CD4-positive, CD25-positive, alpha-beta regulatory T cell (primary cell): Measurements from ENCODE around the gene METTL16. TPM values are rescaled to one million over a fixed set of nuclear protein-coding genes. Genes with fewer than 3 reads are reported as not detected.

Experiments
- ATAC-seq, 2 donors: fragments of 150-1000 bp; cut with Tn5 transposase; one replicate each; pipeline ENCODE4 v1.10.0; 2021; ENCODE audit warnings: low read depth in 2 of 2, moderate number of reproducible peaks in 2 of 2, moderate library complexity in 1 of 2
- DNase-seq, 3 donors: peaks; one replicate each; pipeline versions ENCODE4 v3.0.0 to v3.0.0-alpha.2; 2012 to 2022; ENCODE audit warnings: mixed read lengths in 1 of 3
- H3K27ac ChIP-seq: one replicate; pipeline ENCODE4 v1.7.0; 2013; ENCODE audit warnings: mild to moderate bottlenecking, low read length; ENCODE audit not compliant: insufficient read depth, poor library complexity, severe bottlenecking
- H3K27me3 ChIP-seq: one replicate; pipeline ENCODE4 v1.7.0; 2013; ENCODE audit warnings: low read length; ENCODE audit not compliant: control insufficient read depth, insufficient read depth
- H3K36me3 ChIP-seq: one replicate; pipeline ENCODE4 v1.7.0; 2013; ENCODE audit warnings: mild to moderate bottlenecking, low read length, moderate library complexity; ENCODE audit not compliant: control insufficient read depth, insufficient read depth
- H3K4me1 ChIP-seq: 2 replicates; pipeline ENCODE4 v1.7.0; 2013; ENCODE audit warnings: mild to moderate bottlenecking, low read length; ENCODE audit not compliant: insufficient read depth, control insufficient read depth, poor library complexity, severe bottlenecking
- H3K4me3 ChIP-seq: one replicate; pipeline ENCODE4 v1.7.0; 2013; ENCODE audit warnings: low read depth, mild to moderate bottlenecking, low read length, moderate library complexity
- H3K9me3 ChIP-seq, 2 experiments: 1 replicate in 1 of 2; 2 replicates in 1 of 2; pipeline ENCODE4 v1.7.0; 2013; ENCODE audit warnings: low read length in 2 of 2, mild to moderate bottlenecking in 1 of 2, moderate library complexity in 1 of 2; ENCODE audit not compliant: control insufficient read depth in 2 of 2
- H3K27ac Mint-ChIP-seq, 3 donors: one replicate each; pipeline ENCODE4 v1.8.0; 2020 to 2022; ENCODE audit warnings: mild to moderate bottlenecking in 3 of 3, mixed read lengths in 3 of 3, moderate library complexity in 2 of 3
- H3K27me3 Mint-ChIP-seq: one replicate; pipeline ENCODE4 v1.8.0; 2022; ENCODE audit warnings: mild to moderate bottlenecking, mixed read lengths
- H3K36me3 Mint-ChIP-seq: one replicate; pipeline ENCODE4 v1.8.0; 2020; ENCODE audit warnings: mixed read lengths
- H3K4me1 Mint-ChIP-seq, 4 donors: one replicate each; pipeline ENCODE4 v1.8.0; 2020 to 2022; ENCODE audit warnings: mixed read lengths in 4 of 4, mild to moderate bottlenecking in 1 of 4
- H3K4me3 Mint-ChIP-seq, 4 donors: one replicate each; pipeline ENCODE4 v1.8.0; 2020 to 2022; ENCODE audit warnings: mild to moderate bottlenecking in 4 of 4, mixed read lengths in 4 of 4, moderate library complexity in 3 of 4
- H3K9me3 Mint-ChIP-seq, 7 donors: one replicate each; pipeline ENCODE4 v1.8.0; 2020 to 2022; ENCODE audit warnings: mixed read lengths in 7 of 7, mild to moderate bottlenecking in 3 of 7, moderate library complexity in 2 of 7
- polyA plus RNA-seq, 4 donors: library from polyadenylated mRNA; unstranded; fragments of 300-500 nt; fragmentation: Illumina TruSeq; gene quantifications; one replicate each; pipeline ENCODE4 v1.2.3, GENCODE V29; 2021
- total RNA-seq: library from RNA; stranded (reverse); gene quantifications from one replicate; pipeline ENCODE4 v1.2.3, GENCODE V29; 2022

METTL16 gene
- total and polyA plus RNA-seq, 5 donors from 2014 or later: 12.9 to 39.2 (median 16.9) TPM

GRCh38 chr17:2412561-2413021 is 99.1 kb downstream of the METTL16 start:
- Histone ChIP-seq H3K4me3 (no peak overlapping the region), H3K9me3 (no peaks in the 10 kb centered on the region), H3K27ac (no peak overlapping the region), H3K36me3 (peaks cover 16% of the 10 kb centered on the region), H3K4me1 (peaks cover 8% of the 10 kb centered on the region), H3K27me3 (no peaks in the 10 kb centered on the region)
- no peak for DNase-seq
- ATAC-seq: no peak
- peaks cover 19% of the 10 kb centered on the region for H3K36me3 Mint-ChIP-seq
- H3K27me3 Mint-ChIP-seq: no peaks in the 10 kb centered on the region
- H3K9me3 Mint-ChIP-seq: peaks cover 0 to 2% (median 0%) of the 10 kb centered on the region in 7 donors
- no peak overlapping the region for H3K4me3 Mint-ChIP-seq
- peaks cover 0 to 4% (median 2%) of the 10 kb centered on the region in 4 donors for H3K4me1 Mint-ChIP-seq
- no peak overlapping the region for H3K27ac Mint-ChIP-seq

GRCh38 chr17:2410951-2411350 is 100.7 kb downstream of the METTL16 start:
- Mint-ChIP-seq H3K27ac (peak overlapping the region in 1 of 3 donors; percentile 52), H3K4me1 (peaks cover 0 to 4% (median 0%) of the 10 kb centered on the region in 4 donors)
- no peak overlapping the region for H3K27ac ChIP-seq

GRCh38 chr17:2406903-2407790 is 104.5 kb downstream of the METTL16 start:
- Mint-ChIP-seq H3K27ac (peak overlapping the region; percentile 26 to 87 (median 67)), H3K9me3 (peaks cover 0 to 2% (median 0%) of the 10 kb centered on the region in 7 donors), H3K27me3 (no peaks in the 10 kb centered on the region), H3K4me3 (no peak overlapping the region), H3K36me3 (peaks cover 5% of the 10 kb centered on the region), H3K4me1 (peaks cover 0 to 19% (median 5%) of the 10 kb centered on the region in 4 donors)
- ATAC-seq (no peak), DNase-seq (peak in 1 of 3 donors; percentile 55)
- H3K4me3 ChIP-seq: no peak overlapping the region
- H3K27me3 ChIP-seq: no peaks in the 10 kb centered on the region
- peaks cover 4% of the 10 kb centered on the region for H3K36me3 ChIP-seq
- H3K4me1 ChIP-seq: peaks cover 7% of the 10 kb centered on the region
- no peak overlapping the region for H3K27ac ChIP-seq
- no peaks in the 10 kb centered on the region for H3K9me3 ChIP-seq

More at GRCh38 chr17:2410951-2411350, 100.7 kb downstream of the METTL16 start:
- DNase-seq (no peak), ATAC-seq (no peak)
- H3K4me1 ChIP-seq: peaks cover 3% of the 10 kb centered on the region
- H3K27me3 ChIP-seq: no peaks in the 10 kb centered on the region
- H3K4me3 ChIP-seq: no peak overlapping the region
- H3K36me3 ChIP-seq: peaks cover 10% of the 10 kb centered on the region
- no peak overlapping the region for H3K4me3 Mint-ChIP-seq
- H3K27me3 Mint-ChIP-seq: no peaks in the 10 kb centered on the region
- no peaks in the 10 kb centered on the region for H3K9me3 ChIP-seq
- H3K9me3 Mint-ChIP-seq: peaks cover 0 to 2% (median 0%) of the 10 kb centered on the region in 7 donors
- peaks cover 10% of the 10 kb centered on the region for H3K36me3 Mint-ChIP-seq

GRCh38 chr17:2406271-2406902 is 105.3 kb downstream of the METTL16 start:
- Mint-ChIP-seq H3K4me3 (no peak overlapping the region), H3K36me3 (peaks cover 5% of the 10 kb centered on the region), H3K9me3 (peaks cover 0 to 2% (median 0%) of the 10 kb centered on the region in 7 donors), H3K4me1 (peaks cover 0 to 24% (median 8%) of the 10 kb centered on the region in 4 donors), H3K27ac (peak overlapping the region in 2 of 3 donors; percentile 55 to 87), H3K27me3 (peaks cover 5% of the 10 kb centered on the region)
- Histone ChIP-seq H3K36me3 (peaks cover 4% of the 10 kb centered on the region), H3K27me3 (no peaks in the 10 kb centered on the region), H3K27ac (no peak overlapping the region), H3K4me1 (peaks cover 8% of the 10 kb centered on the region), H3K9me3 (no peaks in the 10 kb centered on the region), H3K4me3 (no peak overlapping the region)
- DNase-seq: no peak
- ATAC-seq: no peak

- peaks cover 9% of the 10 kb centered on the region for H3K27me3 Mint-ChIP-seq
- H3K27ac Mint-ChIP-seq: peak overlapping the region in 2 of 3 donors; percentile 17 to 66
- H3K4me1 Mint-ChIP-seq: peaks cover 0 to 26% (median 9%) of the 10 kb centered on the region in 4 donors
- Histone ChIP-seq H3K27me3 (no peaks in the 10 kb centered on the region), H3K36me3 (no peaks in the 10 kb centered on the region), H3K4me1 (peaks cover 9% of the 10 kb centered on the region), H3K9me3 (no peaks in the 10 kb centered on the region), H3K4me3 (no peak overlapping the region), H3K27ac (no peak overlapping the region)
- ATAC-seq (no peak), DNase-seq (peak in 1 of 3 donors; percentile 23)
- H3K4me3 Mint-ChIP-seq: no peak overlapping the region
- no peaks in the 10 kb centered on the region for H3K9me3 Mint-ChIP-seq
- no peaks in the 10 kb centered on the region for H3K36me3 Mint-ChIP-seq
These were observed 106.3 kb downstream of the METTL16 start for GRCh38 chr17:2405247-2405926.

GRCh38 chr17:2403044-2403443 is 108.6 kb downstream of the METTL16 start:
- Mint-ChIP-seq H3K36me3 (no peaks in the 10 kb centered on the region), H3K4me1 (peaks cover 0 to 39% (median 15%) of the 10 kb centered on the region in 4 donors), H3K27me3 (peaks cover 9% of the 10 kb centered on the region), H3K9me3 (peaks cover 0 to 1% (median 0%) of the 10 kb centered on the region in 7 donors), H3K27ac (peak overlapping the region in 2 of 3 donors; percentile 20 to 88), H3K4me3 (peak overlapping the region; percentile 87 to 99 (median 90))
- DNase-seq (no peak), ATAC-seq (no peak)
- Histone ChIP-seq H3K4me3 (peak overlapping the region; percentile 54), H3K9me3 (no peaks in the 10 kb centered on the region), H3K36me3 (no peaks in the 10 kb centered on the region), H3K27me3 (no peaks in the 10 kb centered on the region), H3K4me1 (peaks cover 28% of the 10 kb centered on the region), H3K27ac (no peak overlapping the region)

GRCh38 chr17:2402544-2402943 is 109.1 kb downstream of the METTL16 start:
- no peaks in the 10 kb centered on the region for H3K36me3 ChIP-seq
- Mint-ChIP-seq H3K9me3 (peaks cover 0 to 1% (median 0%) of the 10 kb centered on the region in 7 donors), H3K27me3 (peaks cover 9% of the 10 kb centered on the region), H3K36me3 (no peaks in the 10 kb centered on the region), H3K4me3 (peak overlapping the region; percentile 87 to 99 (median 90)), H3K4me1 (peaks cover 0 to 44% (median 17%) of the 10 kb centered on the region in 4 donors), H3K27ac (peak overlapping the region; percentile 88 to 99 (median 97))
- peak overlapping the region; percentile 98 for H3K27ac ChIP-seq
- no peak for DNase-seq
- H3K27me3 ChIP-seq: no peaks in the 10 kb centered on the region
- H3K4me1 ChIP-seq: peaks cover 33% of the 10 kb centered on the region
- H3K9me3 ChIP-seq: no peaks in the 10 kb centered on the region
- peak overlapping the region; percentile 54 for H3K4me3 ChIP-seq
- ATAC-seq: no peak
